Heart left ventricle (tissue), 16 donors: Measurements from ENCODE around the gene SCRN1. TPM values are rescaled to one million over a fixed set of nuclear protein-coding genes. Genes with fewer than 3 reads are reported as not detected.

ENCODE experiments used
- ATAC-seq, 4 donors: fragments of 200-7000 bp; cut with Tn5 transposase; one replicate each; pipeline ENCODE4 v1.9.1; 2020 to 2022; ENCODE audit warnings: moderate library complexity in 4 of 4, mild to moderate bottlenecking in 3 of 4, moderate number of reproducible peaks in 1 of 4
- DNase-seq, 5 donors: peaks; one replicate each; pipeline ENCODE4 v3.0.0-alpha.2; 2020
- H3K27ac ChIP-seq, 12 donors: fragments of 200-600 bp; sonication (generic) in 4 of 12; one replicate each; pipeline versions ENCODE4 v1.5.0 to v1.8.0; 2016 to 2022; ENCODE audit warnings: mild to moderate bottlenecking in 2 of 12
- H3K27me3 ChIP-seq, 9 donors: fragments of 200-600 bp; sonication (generic) in 2 of 9; one replicate each; pipeline versions ENCODE4 v1.5.1 to v1.8.0; 2016 to 2022; ENCODE audit warnings: mild to moderate bottlenecking in 3 of 9
- H3K36me3 ChIP-seq, 9 donors: fragments of 200-600 bp; sonication (generic) in 2 of 9; one replicate each; pipeline versions ENCODE4 v1.5.0 to v1.8.0; 2018 to 2022; ENCODE audit warnings: mild to moderate bottlenecking in 2 of 9
- H3K4me1 ChIP-seq, 12 donors: fragments of 200-600 bp; sonication (generic) in 4 of 12; one replicate each; pipeline versions ENCODE4 v1.5.0 to v1.8.0; 2016 to 2022; ENCODE audit warnings: mild to moderate bottlenecking in 3 of 12
- H3K4me3 ChIP-seq, 12 donors: fragments of 200-600 bp; sonication (generic) in 4 of 12; one replicate each; pipeline versions ENCODE4 v1.5.0 to v1.8.0; 2017 to 2022; ENCODE audit warnings: mild to moderate bottlenecking in 9 of 12, moderate library complexity in 4 of 12
- H3K9me3 ChIP-seq, 12 donors: fragments of 200-600 bp; sonication (generic) in 4 of 12; one replicate each; pipeline versions ENCODE4 v1.5.0 to v1.8.0; 2016 to 2022; ENCODE audit warnings: mild to moderate bottlenecking in 1 of 12
- POLR2A ChIP-seq, 2 donors: fragments of 450-650 bp; IDR thresholded peaks; one replicate each; pipeline ENCODE4 v1.6.1; 2017; ENCODE audit warnings: antibody characterized with exemption in 2 of 2, mild to moderate bottlenecking in 2 of 2, moderate library complexity in 2 of 2
- WGBS, 4 donors: extraction: QIAGEN DNeasy Blood & Tissue Kit in 2 of 4; methylation state at CpG; one replicate each; pipeline versions ENCODE4 v1.1.5 to v1.1.7; 2013 to 2018; 5-methylcytosine and 5-hydroxymethylcytosine counted together
- intact Hi-C, 10 donors: fragments of 100-400 bp; cut with DNase I; formaldehyde crosslinking; loops; one replicate each; pipeline versions ENCODE4 v1.11.1 to v1.14.2; 2022
- polyA plus RNA-seq, 2 donors: library from polyadenylated mRNA; stranded (reverse); fragments of 200-250 nt; gene quantifications; one replicate each; pipeline ENCODE4 v1.2.3, GENCODE V29; 2013
- total RNA-seq, 9 donors: library from RNA; depleted of rRNA in 2 of 9; stranded (reverse); fragments of >200 nt in 2 of 9; fragmentation: NEBNext Ultra II Directional in 3 of 9; extraction: Animal tissue kit (Norgen Biotek cat#: 25700) in 3 of 9; gene quantifications; one replicate each; pipeline versions ENCODE4 v1.1.0 to v1.2.4, GENCODE V29; 2016 to 2023
- TF ChIP-seq, protein P1 (sequence below), 12 donors: fragments of 200-600 bp; sonication (generic) in 4 of 12; IDR thresholded peaks; one replicate each; pipeline versions ENCODE4 v1.5.0 to v1.8.0; 2018 to 2022; ENCODE audit warnings: antibody characterized with exemption in 12 of 12, mild to moderate bottlenecking in 5 of 12
- donor health status: ischemic (EF 13 %, LVEDD 7.1; RV severe dilation, severe dysfunction).
- donor health status: healthy with polysubstance abuse.
- donor health status: DM: no; HTN: yes; CAD: no.
- donor health status: DM: no; HTN: no; CAD: no.
- donor health status: ischemic (EF 25% LVEDD 6.9; RV normal size, moderate dysfunction).
- donor health status: ischemic (EF 25% LVEDD 5.7; RV mildly dilated, moderate dysfunction).
- donor health status: healthy.
- donor health status: DM: yes; HTN: yes; CAD: no.
- donor health status: ischemic (EF 35%, LVEDD 5.7; RV mildly dilated, moderate dysfunction).
- donor health status: nonischemic (EF 11% LVEDD 7.7; RV severe dilation, severe dysfunction).
- donor health status: DM: yes; HTN: yes; CAD: no.
- donor health status: PGD.
- donor health status: ischemic (EF 29% LVEDD 5.4; RV normal size, mild dysfunction).
- donor health status: nonischemic (EF 23%, LVEDD 6.1; RV moderate dilation, normal function).

The SCRN1 gene
- total and polyA plus RNA-seq, 11 donors: 2.7 to 40.2 (median 20.1) TPM

DNA sequence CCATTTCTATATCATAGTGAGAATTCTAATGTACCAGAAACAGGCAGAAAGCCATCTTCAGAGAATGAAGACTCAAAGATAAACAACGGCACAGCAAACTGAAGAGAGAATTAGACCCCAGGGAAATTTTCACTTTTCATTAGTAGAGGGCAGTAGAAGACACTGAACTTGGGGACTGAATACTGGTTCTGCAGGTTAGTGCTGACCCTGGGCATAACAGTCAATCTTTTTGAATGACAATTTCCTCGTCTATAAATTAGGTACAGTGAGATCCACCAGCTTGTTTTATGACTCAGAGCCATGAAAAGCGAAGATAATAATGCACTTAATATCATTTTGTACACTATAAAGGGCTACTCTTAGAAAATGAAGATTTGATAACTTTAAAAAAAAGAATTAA lies 23.2 kb upstream of the SCRN1 start:
- DNase-seq: no peak
- Histone ChIP-seq H3K36me3 (peaks cover 0 to 40% (median 28%) of the 10 kb centered on the region in 9 donors), H3K9me3 (no peaks in the 10 kb centered on the region), H3K27ac (no peak overlapping the region), H3K4me1 (no peaks in the 10 kb centered on the region), H3K4me3 (no peak overlapping the region), H3K27me3 (no peaks in the 10 kb centered on the region)
- ATAC-seq: no peak
- TF ChIP-seq POLR2A (IDR thresholded peaks at IDR 0.05): no peak
- TF ChIP-seq, protein P1, sequence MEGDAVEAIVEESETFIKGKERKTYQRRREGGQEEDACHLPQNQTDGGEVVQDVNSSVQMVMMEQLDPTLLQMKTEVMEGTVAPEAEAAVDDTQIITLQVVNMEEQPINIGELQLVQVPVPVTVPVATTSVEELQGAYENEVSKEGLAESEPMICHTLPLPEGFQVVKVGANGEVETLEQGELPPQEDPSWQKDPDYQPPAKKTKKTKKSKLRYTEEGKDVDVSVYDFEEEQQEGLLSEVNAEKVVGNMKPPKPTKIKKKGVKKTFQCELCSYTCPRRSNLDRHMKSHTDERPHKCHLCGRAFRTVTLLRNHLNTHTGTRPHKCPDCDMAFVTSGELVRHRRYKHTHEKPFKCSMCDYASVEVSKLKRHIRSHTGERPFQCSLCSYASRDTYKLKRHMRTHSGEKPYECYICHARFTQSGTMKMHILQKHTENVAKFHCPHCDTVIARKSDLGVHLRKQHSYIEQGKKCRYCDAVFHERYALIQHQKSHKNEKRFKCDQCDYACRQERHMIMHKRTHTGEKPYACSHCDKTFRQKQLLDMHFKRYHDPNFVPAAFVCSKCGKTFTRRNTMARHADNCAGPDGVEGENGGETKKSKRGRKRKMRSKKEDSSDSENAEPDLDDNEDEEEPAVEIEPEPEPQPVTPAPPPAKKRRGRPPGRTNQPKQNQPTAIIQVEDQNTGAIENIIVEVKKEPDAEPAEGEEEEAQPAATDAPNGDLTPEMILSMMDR (IDR thresholded peaks at IDR 0.05): no peak
- intact Hi-C loops: no loop called here
- 77 to 90% (median 86%) methylated on average over 3 of the region's 3 CpGs for WGBS, 4 donors

DNA sequence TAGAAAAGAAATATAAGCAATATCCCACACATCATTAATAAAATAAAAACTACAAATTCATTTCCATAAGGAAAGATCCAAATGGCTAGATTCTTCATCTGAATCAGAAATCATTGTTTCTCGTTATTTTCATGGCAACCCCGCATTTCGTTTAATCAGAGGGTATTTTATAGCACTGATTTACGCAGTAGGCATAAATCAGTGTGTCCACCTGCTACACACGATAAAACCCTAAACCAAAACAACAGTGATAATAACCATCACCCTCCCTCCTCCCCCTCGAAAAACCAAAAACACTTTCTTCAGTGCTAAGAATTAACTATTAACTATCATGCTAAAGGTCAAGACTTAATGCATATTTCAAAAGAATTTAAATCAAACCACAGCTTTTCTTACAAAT lies 20.4 kb upstream of the SCRN1 start:
- ATAC-seq (no peak), DNase-seq (no peak)
- Histone ChIP-seq H3K27me3 (no peaks in the 10 kb centered on the region), H3K4me3 (no peak overlapping the region), H3K36me3 (peaks cover 0 to 22% (median 14%) of the 10 kb centered on the region in 9 donors), H3K27ac (no peak overlapping the region), H3K9me3 (no peaks in the 10 kb centered on the region), H3K4me1 (no peaks in the 10 kb centered on the region)
- intact Hi-C loops: no loop called here
- WGBS, 4 donors: 90 to 92% (median 92%) methylated on average over 6 of the region's 6 CpGs
- TF ChIP-seq, protein P1 (IDR thresholded peaks at IDR 0.05): no peak
- TF ChIP-seq POLR2A (IDR thresholded peaks at IDR 0.05): no peak

DNA sequence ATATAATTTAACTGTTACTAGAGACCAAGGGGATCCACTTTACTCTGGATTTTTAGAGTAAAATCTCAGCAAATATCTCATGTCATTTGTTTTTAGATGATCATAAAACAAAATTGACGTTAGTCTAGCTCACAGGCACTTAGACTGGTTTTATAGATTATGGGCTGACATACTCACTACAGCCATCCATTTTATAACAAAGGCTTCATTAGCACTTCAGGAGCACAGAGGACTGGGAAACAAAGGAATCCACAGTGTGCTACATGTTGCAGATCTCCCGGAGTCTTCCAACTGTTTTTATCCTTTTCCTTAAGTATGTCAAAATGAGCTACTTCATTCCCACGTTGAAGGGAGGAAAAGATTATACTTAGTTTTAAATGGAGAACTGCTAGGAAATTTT lies 15.9 kb upstream of the SCRN1 start:
- Histone ChIP-seq H3K36me3 (no peaks in the 10 kb centered on the region), H3K4me3 (no peak overlapping the region), H3K27ac (no peak overlapping the region), H3K27me3 (no peaks in the 10 kb centered on the region), H3K9me3 (no peaks in the 10 kb centered on the region), H3K4me1 (peaks cover 0 to 4% (median 0%) of the 10 kb centered on the region in 12 donors)
- no peak for ATAC-seq
- no peak for DNase-seq
- intact Hi-C loops: no loop called here
- 60 to 66% (median 62%) methylated on average over 3 of the region's 3 CpGs for WGBS, 4 donors
- TF ChIP-seq POLR2A (IDR thresholded peaks at IDR 0.05): no peak
- TF ChIP-seq, protein P1 (IDR thresholded peaks at IDR 0.05): no peak

DNA sequence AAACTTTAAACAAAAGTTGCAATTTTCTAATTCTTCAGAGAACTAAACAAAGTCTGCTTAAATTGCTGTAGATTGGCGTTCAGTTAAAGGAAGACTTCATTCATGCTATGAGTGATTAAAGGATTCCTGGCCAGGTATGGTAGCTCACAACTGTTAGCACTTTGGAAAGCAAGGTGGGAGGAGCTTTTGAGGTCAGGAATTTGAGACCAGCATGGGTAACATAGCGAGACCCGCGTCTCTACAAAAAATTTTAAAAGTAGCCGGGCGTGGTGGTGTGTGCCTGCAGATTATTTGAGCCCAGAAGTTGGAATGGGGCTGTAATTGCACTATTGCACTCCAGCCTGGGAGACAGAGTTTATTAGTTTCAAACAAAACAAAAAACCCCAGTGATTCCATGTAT lies 13.5 kb upstream of the SCRN1 start:
- H3K4me3 ChIP-seq: no peak overlapping the region
- H3K36me3 ChIP-seq: no peaks in the 10 kb centered on the region
- no peaks in the 10 kb centered on the region for H3K9me3 ChIP-seq
- no peaks in the 10 kb centered on the region for H3K27me3 ChIP-seq
- WGBS, 4 donors: 72 to 75% (median 74%) methylated on average over 6 of the region's 6 CpGs
- ATAC-seq (no peak), DNase-seq (no peak)
- intact Hi-C loops: no loop called here
- TF ChIP-seq, protein P1 (IDR thresholded peaks at IDR 0.05): no peak
- TF ChIP-seq POLR2A (IDR thresholded peaks at IDR 0.05): no peak
- H3K4me1 ChIP-seq: peaks cover 0 to 4% (median 0%) of the 10 kb centered on the region in 12 donors
- no peak overlapping the region for H3K27ac ChIP-seq
